Activated T-helper 2 cell treated with anti-CD3 and anti-CD28 coated beads, Interferon-gamma antibody, Interleukin-2, Interleukin-4, amounts not matched to agents 10 μg/mL and 5 μg/mL and 100 μg/mL, durations not matched to agents 14 hours and 24 hours and 36 hours (primary cell): ENCODE results near the gene DISP1. TPM values are rescaled to one million over a fixed set of nuclear protein-coding genes. Genes with fewer than 3 reads are reported as not detected.

Experiments
- DNase-seq: peaks from one replicate; pipeline ENCODE4 v3.0.0; 2021; ENCODE audit warnings: low spot score
- H3K27ac Mint-ChIP-seq: one replicate; pipeline ENCODE4 v1.8.0; 2021; ENCODE audit warnings: mixed read lengths
- H3K27me3 Mint-ChIP-seq: one replicate; pipeline ENCODE4 v1.8.0; 2021; ENCODE audit warnings: low read depth, mixed read lengths
- H3K36me3 Mint-ChIP-seq: one replicate; pipeline ENCODE4 v1.8.0; 2021; ENCODE audit warnings: low read depth, mixed read lengths
- H3K4me1 Mint-ChIP-seq: one replicate; pipeline ENCODE4 v1.8.0; 2021; ENCODE audit warnings: low read depth, mixed read lengths
- H3K4me3 Mint-ChIP-seq: one replicate; pipeline ENCODE4 v1.8.0; 2021; ENCODE audit warnings: low read depth, mild to moderate bottlenecking, moderate library complexity, mixed read lengths
- H3K9me3 Mint-ChIP-seq: one replicate; pipeline ENCODE4 v1.8.0; 2021; ENCODE audit warnings: mixed read lengths
- intact Hi-C: fragments of 100-400 bp; cut with micrococcal nuclease; formaldehyde crosslinking; loops from one replicate; pipeline ENCODE4 v1.15.1; 2023
- total RNA-seq: library from RNA; stranded (reverse); gene quantifications from 2 replicates; pipeline ENCODE4 v1.2.3, GENCODE V29; 2022

The DISP1 gene
- 1.7 and 2.0 TPM in 2 replicates for total RNA-seq

- peak within 1 kb of the TSS; percentile 78 for H3K27ac Mint-ChIP-seq
- H3K4me3 Mint-ChIP-seq, result peak within 1 kb of the TSS; percentile 88
- DNase-seq, result peak; percentile 63
- H3K36me3 Mint-ChIP-seq, result no peaks in the 10 kb centered on the region
- no peaks in the 10 kb centered on the region for H3K9me3 Mint-ChIP-seq
- intact Hi-C loops, result loop anchor here (5.0 to 10.0 kb wide), 3 partner anchors 83 to 350 kb away; no protein-coding TSS in a partner anchor
- H3K4me1 Mint-ChIP-seq, result peaks cover 19% of the 10 kb centered on the region
- H3K27me3 Mint-ChIP-seq, result peaks cover 10% of the 10 kb centered on the region
These were observed at the start of gene DISP1 for GRCh38 chr1:222814536-222815439. DISP1 (plus strand) TSS chr1:222815039; CDS start chr1:222942824, 127,785 bp downstream.

GRCh38 chr1:222767152-222767571 lies 47.7 kb upstream of the DISP1 start:
- H3K27ac Mint-ChIP-seq, result peak overlapping the region; percentile 7
- no peaks in the 10 kb centered on the region for H3K36me3 Mint-ChIP-seq
- no peak for DNase-seq
- intact Hi-C loops, result no loop called here
- H3K4me3 Mint-ChIP-seq, result no peak overlapping the region
- peaks cover 2% of the 10 kb centered on the region for H3K4me1 Mint-ChIP-seq
- peaks cover 27% of the 10 kb centered on the region for H3K9me3 Mint-ChIP-seq
- H3K27me3 Mint-ChIP-seq, result peaks cover 3% of the 10 kb centered on the region

- Mint-ChIP-seq H3K4me3 (no peak overlapping the region), H3K9me3 (peaks cover 26% of the 10 kb centered on the region), H3K27me3 (peaks cover 3% of the 10 kb centered on the region), H3K36me3 (no peaks in the 10 kb centered on the region), H3K4me1 (peaks cover 6% of the 10 kb centered on the region), H3K27ac (no peak overlapping the region)
- intact Hi-C loops, result no loop called here
- no peak for DNase-seq
These were observed 46.2 kb upstream of the DISP1 start for GRCh38 chr1:222768592-222768991.

GRCh38 chr1:222769181-222769580 lies 45.7 kb upstream of the DISP1 start:
- DNase-seq, result no peak
- intact Hi-C loops, result no loop called here
- no peaks in the 10 kb centered on the region for H3K36me3 Mint-ChIP-seq
- peaks cover 26% of the 10 kb centered on the region for H3K9me3 Mint-ChIP-seq
- H3K4me3 Mint-ChIP-seq, result no peak overlapping the region
- H3K4me1 Mint-ChIP-seq, result peaks cover 6% of the 10 kb centered on the region
- H3K27me3 Mint-ChIP-seq, result peaks cover 1% of the 10 kb centered on the region
- H3K27ac Mint-ChIP-seq, result no peak overlapping the region

- no peaks in the 10 kb centered on the region for H3K36me3 Mint-ChIP-seq
- H3K4me3 Mint-ChIP-seq, result no peak overlapping the region
- no peak overlapping the region for H3K27ac Mint-ChIP-seq
- no peaks in the 10 kb centered on the region for H3K27me3 Mint-ChIP-seq
- DNase-seq, result no peak
- intact Hi-C loops, result no loop called here
- peaks cover 6% of the 10 kb centered on the region for H3K4me1 Mint-ChIP-seq
- peaks cover 26% of the 10 kb centered on the region for H3K9me3 Mint-ChIP-seq
These were observed 44.7 kb upstream of the DISP1 start for GRCh38 chr1:222769971-222770620.

- H3K36me3 Mint-ChIP-seq, result no peaks in the 10 kb centered on the region
- no peak overlapping the region for H3K27ac Mint-ChIP-seq
- peaks cover 24% of the 10 kb centered on the region for H3K9me3 Mint-ChIP-seq
- intact Hi-C loops, result no loop called here
- peaks cover 5% of the 10 kb centered on the region for H3K4me1 Mint-ChIP-seq
- no peak for DNase-seq
- no peak overlapping the region for H3K4me3 Mint-ChIP-seq
- no peaks in the 10 kb centered on the region for H3K27me3 Mint-ChIP-seq
These were observed 41.9 kb upstream of the DISP1 start for GRCh38 chr1:222772996-222773379.

GRCh38 chr1:222777463-222777862 lies 37.4 kb upstream of the DISP1 start:
- peaks cover 5% of the 10 kb centered on the region for H3K4me1 Mint-ChIP-seq
- H3K27me3 Mint-ChIP-seq, result peaks cover 9% of the 10 kb centered on the region
- intact Hi-C loops, result no loop called here
- no peaks in the 10 kb centered on the region for H3K9me3 Mint-ChIP-seq
- no peak overlapping the region for H3K27ac Mint-ChIP-seq
- no peak overlapping the region for H3K4me3 Mint-ChIP-seq
- DNase-seq, result no peak
- no peaks in the 10 kb centered on the region for H3K36me3 Mint-ChIP-seq

GRCh38 chr1:222777977-222778376 lies 36.9 kb upstream of the DISP1 start:
- intact Hi-C loops, result no loop called here
- Mint-ChIP-seq H3K27me3 (peaks cover 9% of the 10 kb centered on the region), H3K36me3 (no peaks in the 10 kb centered on the region), H3K27ac (no peak overlapping the region), H3K4me1 (no peaks in the 10 kb centered on the region), H3K4me3 (no peak overlapping the region), H3K9me3 (no peaks in the 10 kb centered on the region)
- DNase-seq, result no peak

- H3K4me1 Mint-ChIP-seq, result peaks cover 2% of the 10 kb centered on the region
- H3K27ac Mint-ChIP-seq, result no peak overlapping the region
- H3K9me3 Mint-ChIP-seq, result no peaks in the 10 kb centered on the region
- no peak for DNase-seq
- no peak overlapping the region for H3K4me3 Mint-ChIP-seq
- peaks cover 23% of the 10 kb centered on the region for H3K27me3 Mint-ChIP-seq
- intact Hi-C loops, result no loop called here
- H3K36me3 Mint-ChIP-seq, result no peaks in the 10 kb centered on the region
These were observed 33.6 kb upstream of the DISP1 start for GRCh38 chr1:222781251-222781650.

- H3K36me3 Mint-ChIP-seq, result no peaks in the 10 kb centered on the region
- intact Hi-C loops, result no loop called here
- H3K4me1 Mint-ChIP-seq, result peaks cover 2% of the 10 kb centered on the region
- H3K27me3 Mint-ChIP-seq, result peaks cover 23% of the 10 kb centered on the region
- DNase-seq, result no peak
- no peaks in the 10 kb centered on the region for H3K9me3 Mint-ChIP-seq
- H3K27ac Mint-ChIP-seq, result no peak overlapping the region
- H3K4me3 Mint-ChIP-seq, result no peak overlapping the region
These were observed 31.8 kb upstream of the DISP1 start for GRCh38 chr1:222783051-222783450.

GRCh38 chr1:222784371-222784770 lies 30.5 kb upstream of the DISP1 start:
- Mint-ChIP-seq H3K27me3 (peaks cover 23% of the 10 kb centered on the region), H3K27ac (no peak overlapping the region), H3K9me3 (peaks cover 8% of the 10 kb centered on the region), H3K4me3 (no peak overlapping the region), H3K4me1 (peaks cover 4% of the 10 kb centered on the region), H3K36me3 (no peaks in the 10 kb centered on the region)
- intact Hi-C loops, result no loop called here
- DNase-seq, result no peak

GRCh38 chr1:222784916-222785315 lies 29.9 kb upstream of the DISP1 start:
- no peak for DNase-seq
- H3K9me3 Mint-ChIP-seq, result peaks cover 13% of the 10 kb centered on the region
- intact Hi-C loops, result no loop called here
- peaks cover 23% of the 10 kb centered on the region for H3K27me3 Mint-ChIP-seq
- peaks cover 7% of the 10 kb centered on the region for H3K4me1 Mint-ChIP-seq
- H3K36me3 Mint-ChIP-seq, result no peaks in the 10 kb centered on the region
- H3K27ac Mint-ChIP-seq, result no peak overlapping the region
- no peak overlapping the region for H3K4me3 Mint-ChIP-seq

GRCh38 chr1:222785529-222785928 lies 29.3 kb upstream of the DISP1 start:
- no peak overlapping the region for H3K27ac Mint-ChIP-seq
- intact Hi-C loops, result no loop called here
- H3K36me3 Mint-ChIP-seq, result no peaks in the 10 kb centered on the region
- no peak overlapping the region for H3K4me3 Mint-ChIP-seq
- H3K9me3 Mint-ChIP-seq, result peaks cover 19% of the 10 kb centered on the region
- DNase-seq, result no peak
- peaks cover 12% of the 10 kb centered on the region for H3K4me1 Mint-ChIP-seq
- peaks cover 23% of the 10 kb centered on the region for H3K27me3 Mint-ChIP-seq
